ENCODE results near the gene MAK.
"Not testable (repeated sequence)": the region's sequence is repeated elsewhere in the genome, so short reads cannot be mapped to it uniquely, and the experiment has no call there.

Gene MAK, protein sequence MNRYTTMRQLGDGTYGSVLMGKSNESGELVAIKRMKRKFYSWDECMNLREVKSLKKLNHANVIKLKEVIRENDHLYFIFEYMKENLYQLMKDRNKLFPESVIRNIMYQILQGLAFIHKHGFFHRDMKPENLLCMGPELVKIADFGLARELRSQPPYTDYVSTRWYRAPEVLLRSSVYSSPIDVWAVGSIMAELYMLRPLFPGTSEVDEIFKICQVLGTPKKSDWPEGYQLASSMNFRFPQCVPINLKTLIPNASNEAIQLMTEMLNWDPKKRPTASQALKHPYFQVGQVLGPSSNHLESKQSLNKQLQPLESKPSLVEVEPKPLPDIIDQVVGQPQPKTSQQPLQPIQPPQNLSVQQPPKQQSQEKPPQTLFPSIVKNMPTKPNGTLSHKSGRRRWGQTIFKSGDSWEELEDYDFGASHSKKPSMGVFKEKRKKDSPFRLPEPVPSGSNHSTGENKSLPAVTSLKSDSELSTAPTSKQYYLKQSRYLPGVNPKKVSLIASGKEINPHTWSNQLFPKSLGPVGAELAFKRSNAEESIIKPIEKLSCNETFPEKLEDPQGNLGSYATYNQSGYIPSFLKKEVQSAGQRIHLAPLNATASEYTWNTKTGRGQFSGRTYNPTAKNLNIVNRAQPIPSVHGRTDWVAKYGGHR

DNA sequence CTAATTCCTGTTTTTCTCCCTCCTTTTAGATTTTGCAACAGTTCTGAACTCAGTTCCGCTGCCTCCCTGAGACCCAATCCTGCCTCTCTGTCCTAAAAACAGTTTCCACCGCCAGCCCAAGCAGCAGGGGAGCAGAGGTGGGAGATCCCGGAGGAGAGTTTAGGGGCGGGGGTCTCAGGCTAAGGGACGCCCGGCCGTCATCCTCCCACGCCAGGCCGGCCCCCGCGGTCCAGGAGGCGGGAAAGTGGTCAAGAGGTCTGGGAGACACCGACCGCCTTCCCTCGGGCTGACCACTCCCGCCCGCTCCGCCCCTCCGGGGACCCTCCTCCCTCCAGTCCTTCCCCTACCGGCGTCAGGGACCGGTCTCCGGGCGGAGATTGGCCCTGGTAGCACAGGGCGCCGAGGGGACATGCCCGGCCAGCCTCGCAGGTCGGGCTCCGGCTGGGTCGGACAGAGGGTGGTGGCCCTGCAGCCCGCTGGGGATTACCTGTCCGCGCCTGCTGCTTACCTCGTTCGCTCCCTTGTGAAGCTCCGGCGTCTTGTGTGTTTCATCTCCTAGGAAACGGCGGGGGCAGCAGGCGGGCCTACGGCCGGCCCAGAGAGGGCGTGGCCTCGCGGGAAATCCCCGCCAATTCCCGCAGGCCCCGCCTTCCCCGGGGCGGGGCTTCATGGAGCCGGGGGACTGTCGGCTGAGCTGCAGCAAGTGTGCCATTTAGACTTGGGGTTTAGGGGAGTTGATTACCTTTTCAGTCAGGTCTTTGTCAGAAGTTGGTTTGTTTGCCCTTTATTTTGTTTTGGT, at the start of gene MAK:
Gene MAK, minus strand, starts transcription at position 545 of the 799 bp plus-strand sequence. CDS start 7,891 bp downstream, outside the sequence.
- DNase-seq (ENCODE audit: low read depth in 2 of 3, low spot score in 1 of 3): peak; percentile 74 to 79 (median 78)

DNA sequence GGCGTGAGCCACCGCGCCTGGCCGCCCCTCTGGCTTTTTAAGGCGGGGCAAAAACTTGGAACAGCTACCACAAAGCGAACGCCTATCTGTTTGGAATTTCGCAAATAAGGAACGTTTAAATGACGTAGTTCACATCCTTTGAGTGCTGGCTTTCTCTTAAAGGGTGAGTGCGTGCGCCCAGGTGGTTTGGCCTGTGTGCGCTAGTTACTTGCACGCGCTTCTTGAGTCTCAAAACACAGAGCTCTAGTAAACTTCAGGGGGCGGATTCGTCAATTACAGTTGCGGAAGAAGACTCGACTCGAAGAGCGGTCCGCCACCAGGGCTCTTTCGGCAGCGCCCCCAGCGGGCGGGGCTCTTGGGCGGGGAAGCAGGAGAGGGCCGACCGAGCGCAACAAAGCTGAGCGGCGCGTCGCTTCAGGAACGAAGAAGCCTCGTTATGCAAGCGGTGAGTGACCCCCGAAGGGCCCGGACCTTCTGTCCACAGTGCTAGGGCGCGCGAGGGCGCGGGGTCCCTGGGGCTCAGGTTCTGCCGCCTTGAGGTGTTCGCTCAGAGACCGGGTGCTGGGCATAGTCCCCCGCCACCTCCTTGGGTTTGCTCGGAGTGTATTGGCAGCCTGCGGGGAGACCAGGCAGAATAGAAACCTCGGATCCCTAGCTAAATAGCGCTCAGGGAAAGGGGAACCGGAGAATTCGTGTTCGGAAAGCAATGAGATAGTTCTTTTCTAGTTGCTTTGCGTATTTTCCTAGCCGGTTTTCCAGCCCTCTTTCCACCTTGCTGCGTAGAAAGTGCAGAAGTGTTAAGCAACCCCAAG, 48.6 kb upstream of the MAK start, which contains the start of gene SYCP2L:
Gene SYCP2L, plus strand, starts transcription at position 362 of the 812 bp plus-strand sequence. Its CDS starts 75 bp downstream, at position 437.
- DNase-seq (ENCODE audit: low read depth in 2 of 3, low spot score in 1 of 3): no peak

DNA sequence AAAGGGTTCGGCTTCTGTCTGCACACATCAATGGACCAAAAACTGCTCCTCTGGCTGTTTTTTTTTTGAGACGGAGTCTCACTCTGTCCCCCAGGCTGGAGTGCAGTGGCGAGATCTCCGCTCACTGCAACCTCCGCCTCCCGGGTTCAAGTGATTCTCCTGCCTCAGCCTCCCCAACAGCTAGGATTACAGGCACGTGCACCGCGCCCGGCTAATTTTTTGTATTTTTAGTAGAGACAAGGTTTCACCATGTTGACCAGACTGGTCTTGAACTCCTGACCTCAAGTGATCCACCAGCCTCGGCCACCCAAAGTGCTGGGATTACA, 48.0 kb upstream of the MAK start:
- DNase-seq (ENCODE audit: low read depth in 2 of 3, low spot score in 1 of 3): not testable (repeated sequence)

DNA sequence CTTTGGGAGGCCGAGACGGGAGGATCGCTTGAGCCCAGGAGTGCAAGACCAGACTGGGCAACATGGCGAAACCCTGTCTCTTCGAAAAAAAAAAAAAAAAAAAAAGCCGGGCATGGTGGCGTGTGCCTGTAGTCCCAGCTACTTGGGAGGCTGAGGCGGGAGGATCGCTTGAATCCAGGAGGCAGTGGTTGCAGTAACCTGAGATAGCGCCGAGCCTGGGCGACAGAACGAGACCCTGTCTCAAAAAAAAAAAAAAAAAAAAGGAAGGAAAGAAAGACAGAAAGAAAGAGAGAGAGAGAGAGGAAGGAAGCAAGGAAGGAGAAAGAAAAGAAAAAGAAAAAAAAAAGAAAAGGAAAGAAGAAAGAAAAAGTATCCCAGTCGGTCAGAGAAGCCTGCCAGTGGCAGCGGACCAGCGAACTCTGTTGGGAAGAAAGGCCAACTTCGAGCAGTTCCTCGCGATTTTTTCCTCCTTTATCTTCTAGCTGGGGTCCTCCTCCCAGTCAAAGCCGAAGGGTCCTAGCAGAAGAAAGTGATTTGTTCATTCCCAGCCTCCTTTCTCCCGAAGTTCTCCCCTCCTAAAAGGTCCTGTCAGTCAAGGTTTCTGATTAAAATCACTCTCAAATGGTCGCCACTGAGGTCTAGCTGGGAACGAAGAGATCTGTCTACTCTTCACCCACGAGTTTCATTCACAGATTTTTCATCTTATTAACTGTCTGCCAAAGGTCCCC, 46.1 kb upstream of the MAK start:
- DNase-seq (ENCODE audit: low read depth in 2 of 3, low spot score in 1 of 3): no peak

DNA sequence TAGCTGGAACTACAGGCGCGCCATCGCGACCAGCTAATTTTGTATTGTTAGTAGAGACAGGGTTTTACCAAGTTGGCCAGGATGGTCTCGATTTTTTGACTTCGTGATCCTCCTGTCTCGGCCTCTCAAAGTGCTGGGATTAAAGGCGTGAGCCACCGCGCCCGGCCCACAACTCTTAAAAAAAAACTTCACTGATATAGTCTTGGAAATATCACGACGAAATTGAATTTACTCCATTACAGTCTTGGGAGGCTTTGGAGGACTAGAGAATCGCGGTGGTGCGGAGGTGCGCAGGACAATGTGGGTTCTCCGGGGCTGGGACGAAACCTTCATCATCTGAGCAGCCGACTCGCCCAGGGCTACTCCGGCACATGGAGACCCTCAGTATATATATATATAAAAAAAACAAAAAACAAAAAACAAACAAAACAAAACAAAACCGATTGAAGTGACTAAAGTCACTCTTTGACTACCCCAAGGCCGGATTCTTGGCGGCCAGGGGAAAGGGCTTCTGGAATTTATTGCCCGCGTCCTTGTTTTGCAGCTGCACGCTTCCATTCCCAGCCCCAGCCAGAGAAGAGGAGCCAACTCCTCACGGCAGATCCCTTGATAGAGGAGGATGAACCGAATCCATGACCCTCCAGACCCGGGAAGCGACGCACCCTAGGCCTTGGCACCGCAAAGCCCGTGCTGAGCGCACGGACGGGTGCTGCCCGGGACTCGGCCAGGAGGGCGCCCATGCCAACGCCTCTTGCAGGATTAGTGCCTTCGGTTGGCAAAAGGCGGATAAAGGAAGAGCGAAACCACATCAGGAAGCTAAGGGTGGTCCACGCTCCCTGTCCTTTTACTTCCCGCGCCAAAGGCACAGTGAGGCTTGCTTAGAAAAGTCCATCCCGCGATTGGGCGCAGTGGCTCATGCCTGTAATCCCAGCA, 45.2 kb upstream of the MAK start:
- DNase-seq (ENCODE audit: low read depth in 2 of 3, low spot score in 1 of 3): no peak

DNA sequence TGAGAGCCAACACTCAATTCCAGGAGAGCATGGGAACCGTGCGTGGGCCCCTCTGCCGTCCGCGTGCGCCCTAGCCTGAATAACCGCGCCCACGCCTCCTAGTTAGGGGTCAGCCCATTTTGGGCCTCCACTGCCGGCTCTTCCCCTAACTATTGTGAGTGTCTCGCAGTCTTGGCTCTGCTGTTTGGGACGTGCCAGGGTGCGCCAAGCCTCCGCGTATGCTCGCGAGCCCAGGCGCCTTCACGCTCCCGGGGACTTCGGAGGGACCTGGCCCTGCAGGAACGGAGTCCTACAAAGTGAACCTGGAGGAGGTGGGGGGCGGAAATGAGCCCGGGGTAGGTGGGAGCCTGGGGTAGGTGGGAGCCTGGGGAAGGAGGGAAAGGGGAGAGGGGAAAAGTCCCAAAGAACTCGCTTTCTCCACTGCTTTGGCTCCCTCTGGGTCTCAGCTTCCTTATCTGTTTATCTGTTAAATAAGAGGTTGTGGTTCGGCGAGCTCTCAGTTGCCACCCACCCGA, 44.4 kb upstream of the MAK start:
- no peak for DNase-seq (ENCODE audit: low read depth in 2 of 3, low spot score in 1 of 3)

DNA sequence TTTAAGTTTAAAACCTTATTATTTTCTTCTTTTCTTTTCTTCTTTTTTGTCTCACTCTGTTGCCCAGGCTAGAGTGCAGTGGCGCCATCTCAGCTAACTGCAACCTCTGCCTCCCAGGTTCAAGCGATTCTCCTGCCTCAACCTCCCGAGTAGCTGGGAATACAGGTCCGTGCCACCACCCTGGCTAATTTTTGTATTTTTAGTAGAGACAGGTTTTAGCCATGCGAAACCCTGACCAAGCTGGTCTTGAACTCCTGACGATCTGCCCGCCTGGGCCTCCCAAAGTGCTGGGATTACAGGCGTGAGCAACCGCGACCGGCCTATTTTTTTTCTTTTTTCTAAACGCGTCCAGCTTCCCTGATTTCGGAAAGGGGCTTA, 43.9 kb upstream of the MAK start:
- not testable (repeated sequence) for DNase-seq (ENCODE audit: low read depth in 2 of 3, low spot score in 1 of 3)

DNA sequence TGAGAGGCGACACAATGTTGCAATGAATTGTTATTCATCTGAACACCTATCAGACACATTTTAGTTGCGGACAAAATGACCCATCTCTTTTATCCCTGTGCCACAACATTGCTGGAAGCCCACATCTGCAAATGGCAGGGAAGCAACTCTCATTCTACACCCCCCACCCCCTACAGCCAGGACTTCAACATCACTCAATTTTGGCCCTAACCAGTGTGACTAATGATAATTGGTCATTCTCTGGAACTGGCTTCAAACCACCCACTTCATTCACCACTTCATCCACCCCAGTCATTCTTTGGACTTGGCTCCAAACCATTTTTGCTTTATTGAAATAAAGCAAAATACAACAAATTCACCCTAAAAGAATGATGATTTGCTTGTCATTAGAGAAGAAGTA, 42.0 kb upstream of the MAK start:
- DNase-seq (ENCODE audit: low read depth in 2 of 3, low spot score in 1 of 3): no peak

DNA sequence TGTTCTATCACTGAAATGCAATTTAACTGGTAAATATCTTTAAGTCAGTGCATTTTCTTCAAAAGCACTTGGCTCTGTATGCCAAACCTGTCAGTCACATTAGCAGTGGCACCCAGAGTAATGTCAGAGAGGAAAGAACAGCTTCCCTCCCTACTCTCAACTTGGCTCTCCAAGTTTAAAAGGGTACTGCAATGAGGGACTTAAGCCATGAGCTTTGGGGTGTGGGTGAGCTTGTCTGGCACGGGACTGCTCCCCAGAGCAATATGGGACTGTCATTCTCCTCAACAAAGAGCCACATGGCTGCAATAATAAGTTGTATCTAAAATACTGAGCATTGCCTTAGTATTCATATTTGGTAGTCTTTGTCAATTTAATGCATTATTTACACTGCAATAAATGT, 39.5 kb upstream of the MAK start:
- DNase-seq (ENCODE audit: low read depth in 2 of 3, low spot score in 1 of 3): no peak

DNA sequence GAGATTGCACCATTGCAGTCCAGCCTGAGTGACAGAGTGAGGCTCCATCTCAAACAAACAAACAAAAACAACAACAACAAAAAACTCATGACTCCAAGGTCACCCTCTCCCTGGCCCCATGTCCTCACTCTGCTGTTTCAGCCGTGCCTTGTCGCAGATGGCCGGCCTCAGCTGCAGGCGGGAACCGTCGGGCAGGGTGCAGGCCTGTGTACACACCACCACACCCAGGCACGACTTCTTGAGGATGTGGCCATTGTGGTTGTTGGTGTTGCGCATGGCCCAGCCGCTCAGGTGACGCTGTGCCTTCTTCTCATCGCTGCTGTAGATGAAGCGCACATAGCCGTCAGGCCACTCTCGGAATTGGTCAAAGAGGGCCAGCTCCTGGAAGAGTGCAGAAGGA, 38.7 kb upstream of the MAK start:
- DNase-seq (ENCODE audit: low read depth in 2 of 3, low spot score in 1 of 3): no peak

DNA sequence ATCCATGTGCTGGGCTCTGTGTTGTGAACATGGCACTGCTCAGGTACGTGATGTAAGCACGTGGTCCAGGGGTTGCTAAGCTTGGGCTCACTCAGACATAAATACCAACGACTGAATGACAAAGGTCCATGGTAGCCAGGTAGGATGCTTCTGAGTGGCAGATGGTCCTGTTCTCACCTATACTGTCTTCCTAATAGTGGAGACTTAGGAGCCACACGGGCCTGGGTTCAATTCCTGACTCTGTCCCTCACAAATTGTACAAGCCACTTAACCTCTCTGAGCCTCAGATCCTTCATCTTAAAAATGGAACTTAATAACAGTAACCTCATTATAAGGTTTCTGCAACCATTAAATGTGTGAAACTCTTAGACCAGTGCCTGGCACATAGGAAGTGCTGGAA, 36.7 kb upstream of the MAK start:
- no peak for DNase-seq (ENCODE audit: low read depth in 2 of 3, low spot score in 1 of 3)

DNA sequence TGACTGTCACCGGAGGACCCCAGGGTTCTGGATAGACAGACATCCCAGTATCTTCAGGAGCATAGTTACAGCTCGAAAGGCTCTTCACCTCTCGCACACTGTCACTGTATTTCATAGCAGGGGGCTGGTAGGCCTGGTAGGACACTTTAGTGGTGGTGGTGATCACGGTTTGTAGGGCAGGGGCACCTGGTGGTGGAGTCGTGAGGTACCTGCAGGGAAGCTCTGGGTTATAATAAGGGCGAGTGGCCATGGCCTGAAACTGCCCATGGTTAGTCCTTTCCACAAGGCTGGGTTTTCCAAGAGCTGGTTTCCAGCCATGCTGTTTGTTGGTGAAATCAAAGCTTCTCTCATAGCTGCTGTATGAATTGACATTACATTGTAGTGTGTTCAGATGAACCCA, 35.9 kb upstream of the MAK start:
- DNase-seq (ENCODE audit: low read depth in 2 of 3, low spot score in 1 of 3): no peak

DNA sequence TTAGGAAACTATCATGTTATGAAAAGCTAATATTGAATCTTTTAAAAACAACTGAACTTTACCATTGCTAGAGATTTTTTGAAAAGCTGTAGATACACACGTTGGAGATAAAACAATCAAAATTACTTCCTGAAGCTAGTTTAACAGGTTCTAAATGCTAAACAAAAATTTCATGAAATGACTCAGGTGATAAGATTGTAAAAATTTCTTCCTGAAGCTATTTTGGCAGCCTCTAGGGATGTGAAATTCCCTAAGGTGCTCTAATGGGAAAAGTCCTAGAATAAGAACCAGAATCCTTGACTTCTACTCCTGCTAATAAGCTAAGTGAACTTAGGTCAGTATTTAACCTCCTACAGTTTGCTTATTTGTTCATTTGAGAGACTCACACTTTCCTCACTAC, 35.0 kb upstream of the MAK start:
- no peak for DNase-seq (ENCODE audit: low read depth in 2 of 3, low spot score in 1 of 3)

DNA sequence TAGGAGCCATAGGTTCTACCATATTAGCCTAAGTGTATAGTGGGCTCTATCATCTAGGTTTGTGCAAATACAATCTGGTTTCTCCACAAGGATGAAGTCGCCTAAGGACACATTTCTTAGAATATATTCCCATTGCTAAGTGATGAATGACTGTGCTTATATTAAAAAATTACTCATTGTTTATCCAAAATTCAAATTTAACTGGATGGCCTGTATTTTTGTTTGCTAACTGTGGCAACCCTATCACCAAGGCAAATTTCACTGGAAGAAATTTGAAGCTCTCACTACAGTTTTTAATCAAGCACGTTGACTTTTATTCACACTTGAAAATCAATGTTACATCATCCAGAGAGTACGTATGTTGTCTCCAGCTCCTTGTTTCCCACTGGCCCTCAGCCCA, 29.6 kb upstream of the MAK start:
- no peak for DNase-seq (ENCODE audit: low read depth in 2 of 3, low spot score in 1 of 3)

DNA sequence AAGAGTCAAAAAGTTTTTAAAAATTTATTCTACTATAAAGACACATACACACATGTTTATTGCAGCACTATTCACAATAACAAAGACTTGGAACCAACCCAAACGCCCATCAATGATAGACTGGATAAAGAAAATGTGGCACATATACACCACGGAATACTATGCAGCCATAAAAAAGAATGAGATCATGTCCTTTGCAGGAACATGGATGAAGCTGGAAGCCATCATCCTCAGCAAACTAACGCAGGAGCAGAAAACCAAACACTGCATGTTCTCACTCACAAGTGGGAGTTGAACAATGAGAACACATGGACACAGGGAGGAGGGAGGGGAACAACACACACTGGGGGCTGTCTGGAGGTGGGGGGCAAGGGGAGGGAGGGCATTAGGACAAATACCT, 28.4 kb upstream of the MAK start:
- not testable (repeated sequence) for DNase-seq (ENCODE audit: low read depth in 2 of 3, low spot score in 1 of 3)

DNA sequence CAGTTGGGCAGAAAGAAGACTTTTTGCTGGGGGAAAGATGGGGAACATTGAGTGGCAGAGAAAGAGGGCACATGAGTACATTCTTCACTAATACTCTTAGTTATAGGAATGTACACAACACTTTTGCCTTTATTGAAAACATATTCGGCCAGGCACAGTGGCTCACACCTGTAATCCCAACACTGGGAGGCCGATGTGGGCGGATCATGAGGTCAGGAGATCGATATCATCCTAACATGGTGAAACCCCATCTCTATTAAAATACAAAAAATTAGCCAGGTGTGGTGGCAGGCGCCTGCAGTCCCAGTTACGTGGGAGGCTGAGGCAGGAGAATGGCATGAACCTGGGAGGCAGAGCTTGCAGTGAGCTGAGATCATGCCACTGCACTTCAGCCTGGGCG, 24.7 kb upstream of the MAK start:
- DNase-seq (ENCODE audit: low read depth in 2 of 3, low spot score in 1 of 3): not testable (repeated sequence)

DNA sequence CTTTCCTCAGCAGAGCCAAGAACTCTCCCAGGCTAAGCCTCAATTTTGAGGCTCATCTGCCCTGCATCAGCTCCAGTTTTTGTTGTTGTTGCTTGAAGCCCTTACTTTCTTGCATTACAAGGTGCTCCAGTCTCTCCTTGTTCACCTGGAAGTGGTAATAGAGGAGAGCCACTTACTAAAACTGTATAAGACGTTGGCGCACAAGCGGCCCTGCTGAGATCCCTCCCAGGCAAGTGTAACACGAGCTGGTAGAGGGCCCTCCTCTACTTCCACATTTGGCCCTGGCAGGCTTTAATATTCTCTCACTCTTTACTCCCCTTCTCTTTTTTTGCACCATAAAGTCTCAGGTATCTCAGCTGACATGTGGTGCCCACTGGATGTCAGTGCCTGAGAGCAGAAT, 24.0 kb upstream of the MAK start:
- no peak for DNase-seq (ENCODE audit: low read depth in 2 of 3, low spot score in 1 of 3)

DNA sequence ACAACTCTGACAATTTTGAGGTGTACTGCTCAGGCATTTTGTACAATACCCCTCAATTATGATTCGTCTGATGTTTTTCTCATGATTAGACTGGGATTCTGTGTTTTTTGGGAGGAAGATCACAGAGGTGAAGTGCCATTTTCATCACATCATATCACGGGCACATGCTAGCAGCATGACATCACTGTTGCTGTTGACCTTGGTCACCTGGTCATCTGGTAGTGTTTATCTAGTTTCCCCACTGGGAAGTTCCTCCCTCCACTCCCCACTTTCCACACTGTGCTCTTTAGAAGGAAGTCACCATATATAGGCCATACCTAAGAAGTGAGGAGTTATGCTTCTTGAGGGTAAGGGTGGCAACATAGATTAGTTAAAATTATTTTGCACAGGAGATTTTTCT, 22.7 kb upstream of the MAK start:
- DNase-seq (ENCODE audit: low read depth in 2 of 3, low spot score in 1 of 3): no peak

DNA sequence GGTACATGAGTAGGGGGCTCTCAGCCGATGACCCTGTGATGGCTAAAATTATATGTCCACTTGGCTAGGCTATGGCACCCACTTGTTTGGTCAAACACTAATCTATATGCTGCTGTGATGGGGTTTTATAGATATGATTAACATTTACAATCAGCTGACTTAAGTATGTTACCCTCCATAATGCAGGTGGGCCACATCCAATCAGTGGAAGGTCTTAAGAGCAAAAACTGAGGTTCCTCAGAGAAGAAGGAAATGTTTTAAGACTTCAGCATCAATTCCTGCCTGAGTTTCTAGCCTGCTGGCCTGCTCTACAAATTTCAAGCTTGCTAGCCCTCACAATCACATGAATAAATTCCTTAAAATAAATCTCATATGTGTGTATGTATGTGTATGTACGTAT, 18.9 kb upstream of the MAK start:
- DNase-seq (ENCODE audit: low read depth in 2 of 3, low spot score in 1 of 3): no peak

Data from stimulated activated CD4-positive, alpha-beta T cell treated with anti-CD3 and anti-CD28 coated beads, Interleukin-12 subunit alpha, Interleukin-12 subunit beta, amount 100 ng/mL, for 48 hours (primary cell).